Right hindlimb (tissue), 1 donor: ENCODE measurements around the gene XPNPEP1.

Source experiments
- DNase-seq: peaks from one replicate; pipeline ENCODE4 v3.0.0-alpha.2; 2018

Gene XPNPEP1

GRCh38 chr10:109892117-109892516 is 31.2 kb downstream of the XPNPEP1 start:
- DNase-seq: no peak

DNA sequence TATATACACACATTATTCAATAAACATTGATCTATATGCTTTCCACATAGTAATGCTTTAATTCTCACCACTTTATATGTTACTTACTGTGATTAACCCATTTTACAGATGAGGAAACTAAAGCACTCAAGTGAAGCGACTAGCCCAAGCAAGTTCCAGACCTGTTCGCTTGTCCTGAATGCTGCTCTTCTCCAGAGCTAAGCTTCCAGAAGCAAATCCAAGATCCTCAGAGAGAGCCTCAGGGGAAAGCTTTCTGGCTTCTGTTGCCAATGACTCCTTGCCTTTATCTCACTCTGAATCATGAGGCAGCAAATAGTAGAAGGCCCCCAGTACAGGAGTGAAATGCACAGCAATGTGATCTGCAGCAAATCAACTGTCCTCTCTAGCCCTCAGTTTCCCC is 32.2 kb downstream of the XPNPEP1 start:
- DNase-seq: no peak

DNA sequence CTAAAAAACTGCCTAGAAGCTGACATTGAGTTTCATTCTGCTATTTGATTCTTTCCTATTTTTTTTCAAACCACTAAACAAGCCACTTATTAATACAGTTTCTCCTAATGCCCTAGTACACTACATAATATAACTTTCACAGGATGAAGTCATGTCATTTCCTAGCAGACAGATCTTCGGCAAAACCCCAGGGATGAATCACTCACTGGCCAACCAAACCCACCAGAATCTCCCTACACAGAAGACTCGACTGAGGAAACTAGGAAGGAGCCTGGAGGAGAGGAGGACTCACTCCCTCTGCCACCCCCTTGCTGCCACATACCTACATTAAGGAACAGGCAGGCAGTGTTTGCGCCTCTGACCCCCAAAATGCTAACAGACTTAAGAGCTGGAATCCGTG is 33.4 kb downstream of the XPNPEP1 start:
- DNase-seq: no peak

GRCh38 chr10:109887776-109888175 is 35.5 kb downstream of the XPNPEP1 start:
- no peak for DNase-seq

GRCh38 chr10:109887243-109887642 is 36.1 kb downstream of the XPNPEP1 start:
- DNase-seq: no peak

DNA sequence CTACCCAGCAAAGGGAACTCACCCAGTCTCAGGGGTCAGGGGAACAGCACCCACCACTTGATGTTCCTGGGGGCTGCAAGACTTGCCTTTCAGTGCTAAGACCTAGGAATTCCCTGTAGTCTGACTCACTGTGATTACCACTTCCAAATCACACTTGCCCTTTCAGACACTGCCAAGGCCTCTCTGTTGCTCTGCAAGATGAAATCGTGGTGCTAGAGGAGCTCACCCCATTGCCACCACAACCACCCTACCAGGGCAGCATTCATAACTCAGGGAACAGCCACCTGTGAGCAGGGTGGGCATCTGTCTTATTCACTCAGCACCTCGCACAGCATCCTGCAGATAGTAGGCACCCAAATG is 36.5 kb downstream of the XPNPEP1 start:
- no peak for DNase-seq

DNA sequence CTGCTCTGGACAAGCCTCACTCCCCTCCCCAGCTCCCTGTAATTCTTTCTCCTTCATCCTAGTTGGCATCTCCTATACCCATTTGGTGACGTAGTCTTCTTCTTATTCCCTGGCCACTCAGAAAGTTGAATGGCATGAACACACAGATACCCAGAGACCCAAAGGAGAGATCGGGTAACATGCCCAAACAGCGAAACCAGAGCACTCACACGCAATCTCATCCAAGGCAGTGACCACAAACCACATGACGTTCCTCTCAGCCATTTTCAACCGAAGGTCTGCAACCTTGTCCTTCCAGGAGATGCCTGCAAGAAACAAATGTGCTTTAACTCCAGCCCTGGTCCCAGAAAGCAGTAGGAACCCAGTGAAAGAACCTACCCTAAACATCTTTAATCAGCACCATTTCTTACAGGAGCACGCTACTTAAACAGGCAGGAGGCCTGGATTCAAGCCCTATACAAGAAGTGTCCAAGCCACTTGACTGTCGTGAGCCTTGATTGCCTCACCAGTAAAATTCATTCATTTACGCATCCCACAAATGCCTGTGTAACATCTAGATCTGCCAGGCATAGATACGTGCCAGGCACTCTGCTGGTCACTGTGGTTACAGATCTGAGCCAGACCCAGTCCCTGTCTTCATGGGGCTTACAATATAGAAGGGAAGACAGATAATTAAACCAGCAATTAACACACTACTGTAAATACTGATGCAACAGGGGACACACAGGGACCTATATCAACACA is 37.1 kb downstream of the XPNPEP1 start:
- DNase-seq: no peak

GRCh38 chr10:109883859-109884771 is 39.2 kb downstream of the XPNPEP1 start:
- peak; percentile 91 for DNase-seq

- no peak for DNase-seq
These were observed 40.9 kb downstream of the XPNPEP1 start for GRCh38 chr10:109882251-109883057.

GRCh38 chr10:109881769-109882057 is 41.6 kb downstream of the XPNPEP1 start:
- no peak for DNase-seq

- DNase-seq: no peak
These were observed 42.2 kb downstream of the XPNPEP1 start for GRCh38 chr10:109880886-109881768.

- no peak for DNase-seq
These were observed 45.8 kb downstream of the XPNPEP1 start for GRCh38 chr10:109877546-109877945.

GRCh38 chr10:109875828-109876821 is 47.2 kb downstream of the XPNPEP1 start:
- DNase-seq: no peak

DNA sequence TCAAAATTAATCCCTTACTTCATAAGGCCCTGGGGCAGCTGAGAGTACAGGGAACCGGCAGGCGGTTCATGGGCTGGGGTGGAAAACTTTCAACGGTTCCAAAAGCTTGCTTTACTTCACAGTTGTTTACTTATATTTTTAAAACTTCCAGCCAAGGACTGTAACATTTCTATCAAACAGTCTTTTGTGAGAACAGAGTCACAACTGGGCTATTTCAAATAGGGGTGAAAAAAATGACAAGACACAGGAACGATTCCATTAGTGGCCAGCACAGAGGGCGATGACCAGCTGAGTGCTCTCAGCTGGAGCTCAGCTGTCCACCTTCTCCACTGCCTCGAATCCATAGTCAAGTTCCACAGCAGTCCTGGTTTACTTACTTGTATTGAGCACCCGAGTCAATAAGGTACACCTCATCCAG is 48.2 kb downstream of the XPNPEP1 start:
- DNase-seq: no peak

DNA sequence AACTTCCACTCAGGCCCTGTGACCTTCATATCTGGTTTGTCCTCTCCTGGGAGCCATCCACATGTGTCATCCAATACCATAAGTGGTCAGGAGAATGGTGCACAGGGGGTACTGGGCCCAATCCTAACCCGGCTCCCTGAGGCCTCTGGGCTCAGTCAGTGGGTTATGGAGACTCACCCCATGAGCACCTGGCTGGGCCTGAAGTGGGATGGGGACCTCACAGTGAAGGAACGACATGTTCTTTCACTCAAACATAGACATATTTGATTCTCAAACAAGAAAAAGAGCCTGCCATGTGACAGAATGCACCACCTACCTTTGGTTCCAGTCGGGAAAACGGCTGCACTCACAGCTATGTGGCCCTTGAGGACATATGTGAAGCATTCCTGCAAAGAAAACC is 51.8 kb downstream of the XPNPEP1 start:
- no peak for DNase-seq

DNA sequence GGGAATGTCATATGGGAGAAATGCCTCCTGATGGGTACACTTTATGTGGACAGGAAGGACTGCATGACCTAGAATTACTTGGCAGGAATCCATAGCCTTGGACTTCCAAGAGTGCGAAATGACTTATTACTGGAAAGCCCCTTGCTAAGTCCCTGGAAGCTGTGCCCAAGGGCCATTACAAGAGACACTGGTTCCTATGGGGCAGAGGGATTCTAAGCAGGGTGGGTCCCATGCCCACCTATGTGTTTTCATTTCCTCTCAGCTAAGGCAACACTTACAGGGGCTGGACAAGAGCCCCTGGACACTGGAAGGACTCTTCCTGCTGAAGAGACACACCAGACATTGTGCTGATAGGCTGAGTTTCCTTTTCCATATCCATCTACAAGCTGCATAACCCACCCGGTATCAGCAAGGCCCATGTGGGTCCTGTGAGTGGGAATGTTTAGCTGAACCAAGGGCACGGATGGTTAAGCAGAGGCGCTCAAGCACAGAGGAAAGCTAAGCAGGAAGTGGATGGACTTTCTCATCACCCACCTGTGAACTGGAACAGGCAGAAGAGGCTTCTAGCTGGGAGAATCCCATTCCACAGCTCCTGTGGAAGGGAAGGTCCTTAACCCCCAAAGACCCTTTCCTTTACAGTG is 56.2 kb downstream of the XPNPEP1 start:
- no peak for DNase-seq

- no peak for DNase-seq
These were observed 56.9 kb downstream of the XPNPEP1 start for GRCh38 chr10:109866168-109866994.

GRCh38 chr10:109863775-109864174 is 59.5 kb downstream of the XPNPEP1 start:
- no peak for DNase-seq

DNA sequence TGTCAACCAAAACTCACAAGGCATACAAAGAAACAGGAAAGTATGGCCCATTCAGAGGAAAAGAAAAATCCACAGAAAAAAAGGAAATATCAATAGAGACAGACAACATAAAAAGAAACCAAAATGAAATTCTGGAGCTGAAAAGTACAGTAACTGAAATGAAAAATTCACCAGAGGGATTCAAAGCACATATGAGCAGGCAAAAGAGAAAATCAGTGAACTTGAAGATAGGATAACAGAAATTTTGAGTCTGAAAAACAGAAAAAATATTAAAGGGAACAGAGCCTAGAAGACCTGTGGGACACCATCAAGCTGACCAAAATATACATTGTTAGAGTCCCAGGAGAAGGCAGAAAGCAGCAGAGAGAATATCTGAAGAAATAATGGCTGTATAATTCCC is 60.6 kb downstream of the XPNPEP1 start:
- DNase-seq: no peak

- no peak for DNase-seq
These were observed 61.3 kb downstream of the XPNPEP1 start for GRCh38 chr10:109862041-109862440.
